ENCODE results near the gene ZNF680. TPM values are rescaled to one million over a fixed set of nuclear protein-coding genes. Genes with fewer than 3 reads are reported as not detected.
"Not testable (repeated sequence)": the region's sequence is repeated elsewhere in the genome, so short reads cannot be mapped to it uniquely, and the experiment has no call there.

ZNF680 gene
- total and polyA plus RNA-seq, 8 donors = 2.6 to 8.4 (median 5.6) TPM

DNA sequence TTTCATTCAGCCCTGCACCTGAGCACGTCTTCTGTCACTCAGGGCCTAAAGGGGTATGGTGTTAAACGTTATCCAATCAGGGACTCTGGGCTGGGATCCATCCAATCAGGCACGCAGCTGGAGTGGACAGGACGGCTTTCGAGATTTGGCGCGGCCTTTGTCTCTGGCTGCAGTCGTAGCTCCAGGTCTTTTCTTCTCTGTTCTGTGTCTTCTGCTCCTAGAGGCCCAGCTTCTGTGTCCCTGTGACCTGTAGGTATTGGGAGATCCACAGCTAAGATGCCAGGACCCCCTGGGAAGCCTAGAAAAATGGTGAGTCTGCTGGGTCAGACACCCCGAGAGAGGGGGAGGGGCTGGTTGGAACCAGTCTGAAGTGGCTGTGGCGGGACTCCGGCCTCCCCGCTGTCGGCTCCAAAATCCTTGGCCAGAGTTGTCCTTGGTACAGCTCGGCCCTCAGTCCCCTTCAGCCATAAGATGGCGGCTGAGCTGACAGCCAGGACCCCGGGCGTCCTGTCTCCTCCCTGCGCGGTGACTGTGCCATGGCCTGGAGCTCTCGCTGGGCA is 11.7 kb upstream of the ZNF680 start:
- no peak for FAIRE-seq
- Histone ChIP-seq H3K4me3 (peak overlapping the region in 2 of 4 donors; percentile 14 to 27), H3K27me3 (peaks cover 0 to 7% (median 0%) of the 10 kb centered on the region in 4 donors), H3K9me3 (no peaks in the 10 kb centered on the region), H3K4me1 (no peaks in the 10 kb centered on the region), H3K36me3 (no peaks in the 10 kb centered on the region), H3K27ac (no peak overlapping the region)
- peak in 2 of 4 donors; percentile 65 to 77 for ATAC-seq
- intact Hi-C loops (cut with DNase I) = no loop called here
- DNase-seq = peak in 3 of 6 donors; percentile 30 to 39 (median 31)
- WGBS, 2 donors = 26 to 34% methylated on average over 19 to 20 of the region's 20 CpGs
- TF ChIP-seq, protein P1, sequence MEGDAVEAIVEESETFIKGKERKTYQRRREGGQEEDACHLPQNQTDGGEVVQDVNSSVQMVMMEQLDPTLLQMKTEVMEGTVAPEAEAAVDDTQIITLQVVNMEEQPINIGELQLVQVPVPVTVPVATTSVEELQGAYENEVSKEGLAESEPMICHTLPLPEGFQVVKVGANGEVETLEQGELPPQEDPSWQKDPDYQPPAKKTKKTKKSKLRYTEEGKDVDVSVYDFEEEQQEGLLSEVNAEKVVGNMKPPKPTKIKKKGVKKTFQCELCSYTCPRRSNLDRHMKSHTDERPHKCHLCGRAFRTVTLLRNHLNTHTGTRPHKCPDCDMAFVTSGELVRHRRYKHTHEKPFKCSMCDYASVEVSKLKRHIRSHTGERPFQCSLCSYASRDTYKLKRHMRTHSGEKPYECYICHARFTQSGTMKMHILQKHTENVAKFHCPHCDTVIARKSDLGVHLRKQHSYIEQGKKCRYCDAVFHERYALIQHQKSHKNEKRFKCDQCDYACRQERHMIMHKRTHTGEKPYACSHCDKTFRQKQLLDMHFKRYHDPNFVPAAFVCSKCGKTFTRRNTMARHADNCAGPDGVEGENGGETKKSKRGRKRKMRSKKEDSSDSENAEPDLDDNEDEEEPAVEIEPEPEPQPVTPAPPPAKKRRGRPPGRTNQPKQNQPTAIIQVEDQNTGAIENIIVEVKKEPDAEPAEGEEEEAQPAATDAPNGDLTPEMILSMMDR (IDR thresholded peaks at IDR 0.05) = no peak

DNA sequence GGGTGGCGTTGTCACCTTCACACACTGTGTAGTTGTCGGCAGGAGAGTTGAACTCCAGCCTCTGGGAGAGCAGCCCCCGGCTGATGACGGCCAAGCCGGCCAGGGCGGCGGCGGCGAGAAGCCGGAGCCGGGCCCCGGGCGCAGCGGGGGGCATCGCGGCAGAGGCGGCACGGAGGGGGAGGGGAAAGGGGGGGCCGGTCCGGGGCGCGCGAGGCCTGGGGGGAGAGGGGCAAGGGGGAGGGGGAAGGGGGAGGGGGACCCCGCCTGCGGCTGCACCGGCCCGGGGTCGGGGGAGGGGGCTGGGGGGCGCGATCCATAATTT is 7.4 kb upstream of the ZNF680 start:
- H3K9me3 ChIP-seq; H3K4me1 ChIP-seq; DNase-seq; H3K36me3 ChIP-seq; H3K27me3 ChIP-seq; FAIRE-seq; H3K27ac ChIP-seq; intact Hi-C loops (cut with DNase I); ATAC-seq: not testable (repeated sequence)
- WGBS, 2 donors = 2 to 4% methylated on average over 17 to 21 of the region's 30 CpGs
- peak overlapping the region in 3 of 4 donors; percentile 10 to 47 (median 32) for H3K4me3 ChIP-seq

DNA sequence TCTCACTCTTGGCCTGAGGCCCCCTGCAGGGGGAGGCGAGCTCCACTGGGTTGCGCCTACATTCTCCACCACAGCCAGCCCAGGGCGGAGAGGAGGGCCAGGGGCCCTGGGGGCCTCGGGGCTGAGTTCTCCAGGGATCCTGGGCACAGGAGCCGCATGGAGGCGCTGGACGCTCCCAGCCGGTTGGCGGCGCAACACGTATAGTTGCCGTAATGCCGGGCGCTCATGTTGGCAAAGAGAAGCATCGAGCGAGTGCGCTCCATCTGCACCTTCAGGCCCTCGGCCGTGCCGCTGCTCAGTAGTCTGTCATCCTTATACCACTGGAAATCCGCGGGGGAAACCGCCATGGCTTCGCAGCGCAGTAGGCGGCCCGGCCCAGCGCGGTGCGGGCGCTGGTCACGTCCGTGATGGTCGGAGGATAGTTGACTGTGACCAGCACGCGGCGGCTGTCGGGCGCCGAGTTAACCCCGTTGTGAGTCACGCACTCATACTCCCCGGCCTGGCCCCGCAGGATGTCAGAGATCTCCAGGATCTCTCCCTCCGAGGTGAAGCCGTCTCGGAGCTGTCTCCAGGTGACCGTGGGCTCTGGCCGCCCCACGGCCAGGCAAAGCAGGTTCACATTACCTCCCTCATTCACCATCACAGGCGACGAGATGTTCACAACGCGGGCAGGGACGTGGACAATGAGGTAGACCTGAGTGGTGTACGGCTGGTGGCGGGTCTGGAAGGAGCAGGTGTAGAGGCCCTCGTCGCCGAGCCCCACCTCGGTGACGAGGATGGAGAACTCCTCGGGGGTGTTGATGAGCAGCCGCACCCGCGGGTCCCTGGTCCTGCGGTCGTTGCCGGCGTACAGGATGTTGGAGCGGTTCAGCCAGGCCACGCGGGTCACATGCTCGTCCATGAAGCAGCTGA is 6.8 kb upstream of the ZNF680 start:
- FAIRE-seq; H3K9me3 ChIP-seq; H3K4me1 ChIP-seq; H3K36me3 ChIP-seq; intact Hi-C loops (cut with DNase I); H3K27ac ChIP-seq; H3K27me3 ChIP-seq: not testable (repeated sequence)
- WGBS, 2 donors = 3 to 4% methylated on average over 73 to 74 of the region's 74 CpGs
- ATAC-seq = peak; percentile 59 to 78 (median 71)
- peak in 4 of 6 donors; percentile 17 to 70 (median 44) for DNase-seq
- peak overlapping the region; percentile 5 to 47 (median 21) for H3K4me3 ChIP-seq

DNA sequence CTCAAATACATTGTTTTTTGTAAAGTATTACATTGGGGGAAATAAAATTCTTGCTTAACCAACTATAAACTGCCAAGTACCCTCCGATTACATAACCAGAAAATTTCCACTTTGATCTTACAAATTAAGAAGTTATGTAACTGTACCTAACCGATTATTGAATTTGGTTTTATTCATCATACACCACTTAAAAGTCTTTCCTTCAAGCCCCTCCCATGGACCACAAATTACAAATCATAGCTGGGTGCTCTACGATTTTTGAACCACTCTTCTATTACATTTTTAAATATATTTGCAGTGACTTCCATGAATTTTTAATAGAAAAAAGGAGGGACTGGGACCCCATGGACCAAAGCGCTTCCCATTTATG is 630 bp downstream of the ZNF680 start:
- FAIRE-seq (no peak), ATAC-seq (no peak), DNase-seq (no peak)
- no peaks in the 10 kb centered on the region for H3K9me3 ChIP-seq
- H3K27ac ChIP-seq = peak overlapping the region; percentile 61 to 86 (median 68)
- peak overlapping the region; percentile 59 to 90 (median 66) for H3K4me3 ChIP-seq
- no peaks in the 10 kb centered on the region for H3K27me3 ChIP-seq
- intact Hi-C loops (cut with DNase I) = no loop called here
- H3K4me1 ChIP-seq = peaks cover 0 to 10% (median 10%) of the 10 kb centered on the region in 3 donors
- no peaks in the 10 kb centered on the region for H3K36me3 ChIP-seq
- 11 to 14% methylated on average over 4 of the region's 4 CpGs for WGBS, 2 donors
- TF ChIP-seq, protein P1 (IDR thresholded peaks at IDR 0.05) = no peak

DNA sequence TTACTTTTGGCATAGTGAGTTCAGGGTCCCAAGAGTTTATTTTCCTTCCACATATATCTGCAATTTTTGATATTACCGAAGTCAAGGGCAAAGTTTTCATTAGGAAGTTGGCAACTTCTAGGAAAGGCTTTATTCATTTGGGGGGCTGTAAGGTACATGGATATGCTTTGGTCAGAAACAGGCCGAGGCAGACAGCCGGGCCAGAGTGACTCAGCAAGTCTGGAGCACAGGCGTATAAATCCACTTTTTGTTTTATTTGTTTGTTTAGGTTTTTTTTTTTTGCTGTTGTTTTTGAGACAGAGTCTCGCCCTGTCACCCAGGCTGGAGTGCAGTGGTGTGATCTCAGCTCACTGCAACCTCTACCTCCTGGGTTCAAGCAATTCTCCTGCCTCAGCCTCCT is 3.7 kb downstream of the ZNF680 start:
- DNase-seq (peak in 2 of 6 donors; percentile 24 to 26), ATAC-seq (peak in 3 of 4 donors; percentile 20 to 32 (median 20)), FAIRE-seq (no peak)
- Histone ChIP-seq H3K9me3 (no peaks in the 10 kb centered on the region), H3K27ac (peak overlapping the region in 2 of 4 donors; percentile 25), H3K27me3 (no peaks in the 10 kb centered on the region), H3K36me3 (no peaks in the 10 kb centered on the region), H3K4me1 (peaks cover 0 to 10% (median 10%) of the 10 kb centered on the region in 3 donors), H3K4me3 (no peak overlapping the region)
- 17 to 20% methylated on average over 5 of the region's 5 CpGs for WGBS, 2 donors
- TF ChIP-seq, protein P1 (IDR thresholded peaks at IDR 0.05) = no peak
- intact Hi-C loops (cut with DNase I) = no loop called here

Measured in pancreas (tissue), 10 donors.